Hematopoietic multipotent progenitor cell (in vitro differentiated cells): Measurements from ENCODE around the gene MARCHF10. TPM values are rescaled to one million over a fixed set of nuclear protein-coding genes. Genes with fewer than 3 reads are reported as not detected.
A peak's percentile ranks its signal among the peaks of the same experiment; 100 is the strongest.

ENCODE experiments used
- DNase-seq, 3 donors: peaks; one replicate each; pipeline ENCODE4 v3.0.0-alpha.2; 2011 to 2015; ENCODE audit warnings: low read depth in 2 of 3, low spot score in 2 of 3
- total RNA-seq: library from RNA; depleted of rRNA; stranded (reverse); fragments of >200 nt; gene quantifications from one replicate; pipeline ENCODE4 v1.2.3, GENCODE V29; 2012

MARCHF10 gene
- total RNA-seq, 1 donor, result not detected

GRCh38 chr17:62666801-62667591 is 141.1 kb downstream of the MARCHF10 start:
- DNase-seq, result no peak

DNA sequence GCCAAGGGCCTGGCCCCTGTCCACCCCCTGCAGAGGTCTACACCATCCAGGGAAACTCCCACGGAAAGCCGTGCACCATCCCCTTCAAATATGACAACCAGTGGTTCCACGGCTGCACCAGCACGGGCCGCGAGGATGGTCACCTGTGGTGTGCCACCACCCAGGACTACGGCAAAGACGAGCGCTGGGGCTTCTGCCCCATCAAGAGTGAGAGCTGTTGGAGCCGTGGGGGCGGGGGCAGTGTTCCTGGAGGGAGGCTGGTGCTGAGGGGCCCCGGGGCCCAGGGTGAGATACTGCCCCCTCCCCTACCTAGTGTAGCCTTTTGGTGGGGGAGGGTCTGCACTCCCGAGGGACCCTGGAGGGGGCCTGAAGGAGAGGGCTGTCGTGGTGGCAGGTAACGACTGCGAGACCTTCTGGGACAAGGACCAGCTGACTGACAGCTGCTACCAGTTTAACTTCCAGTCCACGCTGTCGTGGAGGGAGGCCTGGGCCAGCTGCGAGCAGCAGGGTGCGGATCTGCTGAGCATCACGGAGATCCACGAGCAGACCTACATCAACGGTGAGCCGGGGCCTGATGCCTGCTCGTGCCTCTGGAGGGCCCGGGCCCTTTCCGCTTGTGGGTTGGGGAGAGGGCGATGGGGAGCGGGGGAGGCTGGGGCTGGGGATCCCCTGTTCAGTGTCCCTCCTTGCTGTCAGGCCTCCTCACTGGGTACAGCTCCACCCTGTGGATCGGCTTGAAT is 141.9 kb downstream of the MARCHF10 start:
- DNase-seq, result no peak

- DNase-seq, result no peak
Observed at GRCh38 chr17:62665599-62665998, 142.5 kb downstream of the MARCHF10 start.

DNA sequence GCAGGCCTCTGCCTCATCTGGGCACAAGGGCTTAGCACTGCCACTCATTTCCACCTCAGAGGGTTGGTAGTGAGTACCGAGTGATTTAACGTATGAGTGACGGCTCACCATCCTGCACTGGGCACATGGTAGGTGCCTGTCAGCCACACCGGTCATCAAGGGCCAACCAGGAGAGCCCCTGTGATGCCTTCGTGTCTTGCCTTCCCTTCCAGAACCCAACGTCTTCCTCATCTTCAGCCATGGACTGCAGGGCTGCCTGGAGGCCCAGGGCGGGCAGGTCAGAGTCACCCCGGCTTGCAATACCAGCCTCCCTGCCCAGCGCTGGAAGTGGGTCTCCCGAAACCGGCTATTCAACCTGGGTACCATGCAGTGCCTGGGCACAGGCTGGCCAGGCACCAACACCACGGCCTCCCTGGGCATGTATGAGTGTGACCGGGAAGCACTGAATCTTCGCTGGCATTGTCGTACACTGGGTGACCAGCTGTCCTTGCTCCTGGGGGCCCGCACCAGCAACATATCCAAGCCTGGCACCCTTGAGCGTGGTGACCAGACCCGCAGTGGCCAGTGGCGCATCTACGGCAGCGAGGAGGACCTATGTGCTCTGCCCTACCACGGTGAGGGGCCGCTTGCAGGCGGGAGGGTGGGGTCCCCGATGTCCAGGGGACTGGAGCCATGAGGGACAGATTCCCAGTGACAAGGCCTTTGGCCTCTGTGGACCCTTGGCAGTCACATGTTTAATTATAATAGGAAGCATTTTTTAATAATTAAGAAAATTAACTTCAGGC is 143.6 kb downstream of the MARCHF10 start:
- no peak for DNase-seq

DNA sequence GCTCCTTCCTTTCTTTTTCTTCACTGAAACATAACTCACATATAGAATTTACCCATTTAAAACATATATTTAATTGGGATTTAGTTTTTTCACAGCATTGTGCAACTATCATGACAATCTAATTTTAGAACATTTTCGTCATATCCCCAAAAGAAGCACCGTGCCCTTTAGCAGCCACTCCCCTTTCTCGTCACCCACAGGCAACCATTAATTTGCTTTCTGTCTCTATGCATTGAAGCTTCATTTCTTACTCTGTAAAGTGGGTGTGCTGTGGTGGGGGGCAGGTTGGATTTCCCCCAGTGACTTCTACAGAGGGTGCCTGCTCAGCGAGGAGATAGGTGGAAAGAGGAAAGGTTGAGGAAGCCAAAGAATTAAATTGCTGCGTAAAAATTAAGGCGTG is 144.8 kb downstream of the MARCHF10 start:
- no peak for DNase-seq

- no peak for DNase-seq
Observed at GRCh38 chr17:62662855-62663254, 145.3 kb downstream of the MARCHF10 start.

- no peak for DNase-seq
Observed at GRCh38 chr17:62661337-62661736, 146.8 kb downstream of the MARCHF10 start.

DNA sequence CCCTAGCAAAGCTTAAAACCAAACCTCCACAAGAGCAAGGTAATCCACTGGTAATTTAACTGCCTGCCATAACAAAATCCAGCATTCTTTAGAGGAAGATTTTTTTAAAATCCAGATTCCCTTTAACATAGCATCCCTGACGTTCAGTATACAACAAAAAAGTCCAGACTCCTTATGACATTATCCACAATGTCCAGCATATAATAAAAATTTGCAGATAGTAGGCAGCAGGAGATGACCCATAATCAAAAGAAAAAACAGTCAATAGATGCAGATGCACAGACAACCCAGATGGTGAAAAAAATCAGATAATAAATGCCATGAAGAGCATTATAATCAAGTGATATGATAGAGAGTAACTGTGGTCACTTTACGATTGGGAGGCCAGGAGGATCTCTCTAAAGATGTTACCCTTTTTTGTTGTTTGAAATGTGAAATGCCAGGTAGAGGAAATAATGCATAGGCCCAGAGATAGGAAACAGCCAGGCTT is 147.4 kb downstream of the MARCHF10 start:
- no peak for DNase-seq

DNA sequence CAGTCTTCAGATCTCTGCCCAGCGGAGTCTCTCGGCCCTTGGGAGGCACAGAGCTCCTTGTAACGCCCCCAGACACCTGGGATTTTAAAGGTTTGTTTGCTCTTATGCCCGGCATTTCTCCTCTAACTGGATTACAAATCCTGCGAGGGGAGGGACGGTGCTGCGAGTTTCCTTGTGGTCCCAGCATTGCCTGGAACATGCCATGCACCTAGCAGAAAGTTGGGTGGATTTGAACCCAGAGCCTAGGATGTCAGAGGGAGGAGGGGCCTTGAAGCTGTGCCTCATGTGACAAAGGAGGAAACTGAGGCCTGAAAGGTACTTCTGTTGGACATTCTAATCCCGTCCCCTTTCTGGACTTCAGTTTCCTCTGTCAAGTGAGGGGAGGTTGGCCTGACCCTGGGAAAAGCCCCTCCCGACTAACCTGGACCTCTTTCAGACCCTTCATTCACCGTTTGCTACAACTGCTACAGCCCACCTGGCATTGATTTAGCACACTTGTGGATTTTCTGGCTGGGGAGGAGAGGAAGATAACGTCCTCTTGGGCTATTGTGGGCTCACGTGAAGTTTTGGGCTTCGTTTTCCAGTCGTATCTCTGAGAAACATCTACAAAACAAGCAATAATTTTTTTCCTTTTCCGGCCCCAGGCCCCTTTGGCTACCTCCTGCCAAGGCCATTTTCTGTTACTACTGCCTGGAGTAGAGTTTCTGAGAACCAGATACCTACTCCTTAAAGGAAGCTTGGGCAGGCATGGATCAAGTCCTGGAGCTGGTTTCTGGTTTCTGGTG is 149.8 kb downstream of the MARCHF10 start:
- no peak for DNase-seq

GRCh38 chr17:62657690-62658089 is 150.4 kb downstream of the MARCHF10 start:
- DNase-seq, result no peak

DNA sequence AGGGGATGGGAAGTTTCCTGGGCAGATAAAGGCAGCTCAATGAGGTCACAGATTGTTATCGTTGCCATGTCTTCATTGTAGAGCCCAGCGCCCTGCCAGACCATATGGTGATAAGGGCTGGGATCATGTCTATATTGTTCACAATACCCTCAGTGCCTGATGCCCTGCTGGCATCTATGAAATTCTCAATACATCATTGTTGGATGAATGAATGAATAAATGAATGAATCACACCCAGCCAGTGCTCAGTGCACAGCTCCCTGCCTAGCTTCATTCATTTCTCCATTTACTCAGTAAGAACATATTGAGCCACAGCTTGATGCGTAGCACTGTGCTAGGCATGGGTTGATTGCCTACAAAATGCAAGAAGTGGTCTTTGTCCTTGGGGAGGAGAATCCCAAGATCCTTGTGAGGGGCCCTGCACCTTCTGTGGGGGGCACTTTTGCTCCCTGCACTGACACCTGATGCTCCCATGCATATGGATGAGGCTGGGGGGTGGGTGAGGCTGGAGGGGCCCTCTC is 150.9 kb downstream of the MARCHF10 start:
- no peak for DNase-seq

GRCh38 chr17:62656446-62656845 is 151.7 kb downstream of the MARCHF10 start:
- no peak for DNase-seq

DNA sequence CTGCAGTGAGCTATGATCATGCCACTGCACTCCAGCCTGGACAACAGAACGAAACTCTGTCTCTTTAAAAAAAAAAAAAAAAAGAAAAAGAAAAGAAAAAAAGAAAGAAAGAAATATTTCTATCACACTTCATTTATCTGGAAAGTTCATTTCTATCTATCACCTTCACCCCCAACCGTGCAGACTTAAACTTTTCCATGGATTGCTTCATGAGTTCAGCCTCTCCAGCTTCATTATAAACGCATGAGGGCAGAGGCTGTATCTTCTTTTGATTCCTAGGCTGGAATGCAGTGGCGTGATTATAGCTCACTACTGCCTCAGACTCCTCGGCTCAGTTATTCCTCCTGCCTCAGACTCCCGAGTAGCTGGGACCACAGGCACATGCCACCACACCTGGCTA is 152.5 kb downstream of the MARCHF10 start:
- DNase-seq, result no peak

- no peak for DNase-seq
Observed at GRCh38 chr17:62653826-62654761, 154.0 kb downstream of the MARCHF10 start.

DNA sequence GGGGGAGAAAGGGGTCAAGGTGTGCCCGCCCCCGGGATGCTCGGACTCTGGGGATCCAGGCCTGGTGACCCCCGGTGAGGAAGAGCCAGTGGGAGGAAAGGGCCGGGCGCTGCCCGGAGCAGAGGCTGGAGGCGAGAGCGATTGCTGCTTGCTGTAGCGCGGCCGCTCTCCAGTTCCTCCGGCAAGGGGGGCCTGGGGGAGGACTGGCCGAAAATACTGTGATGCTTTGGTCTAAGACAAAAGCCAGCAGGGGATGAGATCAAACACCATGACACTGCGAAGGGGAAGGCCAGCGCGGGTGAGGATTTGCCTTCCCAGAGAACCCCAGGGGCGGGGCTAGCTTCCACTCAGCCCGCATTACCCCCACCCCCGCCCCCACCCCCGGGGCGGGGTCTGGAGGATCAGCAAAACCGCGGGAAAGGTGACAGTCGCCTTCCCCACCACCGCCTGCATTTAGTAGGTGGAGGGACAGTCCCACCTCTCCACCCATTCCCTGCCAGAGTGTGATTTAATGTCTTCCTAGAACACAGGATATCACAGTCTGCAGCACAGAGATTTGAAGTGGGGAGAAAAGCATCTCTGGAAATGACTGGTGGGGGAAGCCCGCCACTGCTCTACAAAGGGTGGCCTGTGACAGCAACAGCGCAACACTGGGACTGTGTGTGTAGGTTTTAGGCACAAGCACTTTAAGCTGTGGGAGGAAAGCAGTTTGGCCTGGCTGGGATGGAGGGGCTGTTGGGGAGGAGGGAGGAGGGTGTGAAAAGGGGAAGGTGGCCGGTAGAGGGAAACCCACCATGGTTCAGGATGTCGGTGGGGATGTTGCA is 154.9 kb downstream of the MARCHF10 start:
- peak in 2 of 3 donors; percentile 65 for DNase-seq

DNA sequence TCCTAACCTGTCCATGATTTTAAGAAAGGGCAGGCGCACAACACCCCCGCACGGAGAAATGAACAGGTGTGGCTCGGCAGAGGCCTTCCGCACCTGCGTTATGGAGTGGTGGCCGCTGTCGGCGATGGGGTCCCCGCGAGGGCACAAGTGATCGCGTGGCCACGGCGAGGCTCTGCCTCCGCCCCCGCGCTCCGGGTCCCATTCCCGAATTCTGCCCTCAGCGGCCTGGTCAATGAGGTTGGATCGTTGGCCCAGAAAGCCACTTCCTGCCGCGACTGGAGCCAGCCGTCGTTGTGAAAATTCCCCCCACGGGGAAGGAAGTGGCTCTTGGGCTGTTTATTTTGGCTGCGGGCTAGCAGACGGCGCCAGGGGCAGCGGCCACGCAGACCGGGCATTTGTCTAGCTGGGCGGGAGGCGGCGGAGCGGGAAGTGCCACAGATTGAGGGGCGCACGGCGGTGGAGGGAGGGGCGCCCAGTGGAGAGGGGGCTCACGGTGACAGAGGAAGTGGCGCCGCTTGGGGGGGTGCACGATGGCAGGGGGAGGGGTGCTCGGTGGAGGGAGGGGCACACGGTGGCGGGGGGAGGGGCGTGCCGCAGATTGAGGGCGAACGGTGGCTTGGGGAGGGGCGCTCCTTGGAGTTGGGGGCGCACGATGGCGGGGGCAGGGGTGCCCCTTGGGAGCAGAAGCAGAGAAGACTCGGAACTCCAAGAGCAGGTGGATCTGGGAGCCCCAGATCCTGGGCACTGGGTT is 155.7 kb downstream of the MARCHF10 start:
- DNase-seq, result peak in 2 of 3 donors; percentile 59 to 64
